ENCODE results near the gene MAGI1.

The MAGI1 gene

GRCh38 chr3:65607101-65607500 is 431.6 kb downstream of the MAGI1 start:
- H3F3A ChIP-seq (ENCODE audit: insufficient read depth): no peaks in the 10 kb centered on the region
- H2AFZ ChIP-seq (ENCODE audit: low read depth, low read length, severe bottlenecking): no peak overlapping the region
- no peaks in the 10 kb centered on the region for H3K9me2 ChIP-seq (replicated peaks; ENCODE audit: insufficient read depth, low read length)
- H3K79me2 ChIP-seq (ENCODE audit: insufficient read depth, low read length): no peaks in the 10 kb centered on the region
- H4K20me1 ChIP-seq (ENCODE audit: low read depth, low read length): no peaks in the 10 kb centered on the region
- TF ChIP-seq EZH2phosphoT487 (conservative IDR thresholded peaks at IDR 0.05; ENCODE audit: low read length) (no peak), CTCF (IDR thresholded peaks at IDR 0.05; ENCODE audit: insufficient read depth, low read length, poor library complexity, severe bottlenecking) (no peak)
- no peak overlapping the region for H3K4me2 ChIP-seq (ENCODE audit: low read depth, low read length, poor library complexity, severe bottlenecking)
- no peak overlapping the region for H3K4me3 ChIP-seq (ENCODE audit: insufficient read depth, low read length, poor library complexity, severe bottlenecking)
- no peak overlapping the region for H3K9ac ChIP-seq (ENCODE audit: low read length)
- H3K36me3 ChIP-seq (ENCODE audit: low read length): no peaks in the 10 kb centered on the region
- no peaks in the 10 kb centered on the region for H3K9me3 ChIP-seq (ENCODE audit: insufficient read depth, low read length)
- no peak overlapping the region for H3K27ac ChIP-seq (ENCODE audit: low read depth, low read length)
- H3K27me3 ChIP-seq (ENCODE audit: low read length): no peaks in the 10 kb centered on the region

GRCh38 chr3:65605876-65606432 is 432.8 kb downstream of the MAGI1 start:
- H3K4me2 ChIP-seq (ENCODE audit: low read depth, low read length, poor library complexity, severe bottlenecking): no peak overlapping the region
- H3K9me3 ChIP-seq (ENCODE audit: insufficient read depth, low read length): no peaks in the 10 kb centered on the region
- H3F3A ChIP-seq (ENCODE audit: insufficient read depth): no peaks in the 10 kb centered on the region
- H4K20me1 ChIP-seq (ENCODE audit: low read depth, low read length): no peaks in the 10 kb centered on the region
- no peak overlapping the region for H3K4me3 ChIP-seq (ENCODE audit: insufficient read depth, low read length, poor library complexity, severe bottlenecking)
- H3K79me2 ChIP-seq (ENCODE audit: insufficient read depth, low read length): no peaks in the 10 kb centered on the region
- H3K9me2 ChIP-seq (replicated peaks; ENCODE audit: insufficient read depth, low read length): no peaks in the 10 kb centered on the region
- no peaks in the 10 kb centered on the region for H3K27me3 ChIP-seq (ENCODE audit: low read length)
- H3K27ac ChIP-seq (ENCODE audit: low read depth, low read length): no peak overlapping the region
- TF ChIP-seq EZH2phosphoT487 (conservative IDR thresholded peaks at IDR 0.05; ENCODE audit: low read length): no peak
- no peak for TF ChIP-seq CTCF (IDR thresholded peaks at IDR 0.05; ENCODE audit: insufficient read depth, low read length, poor library complexity, severe bottlenecking)
- no peaks in the 10 kb centered on the region for H3K36me3 ChIP-seq (ENCODE audit: low read length)
- H2AFZ ChIP-seq (ENCODE audit: low read depth, low read length, severe bottlenecking): no peak overlapping the region
- H3K9ac ChIP-seq (ENCODE audit: low read length): no peak overlapping the region

- TF ChIP-seq EZH2phosphoT487 (conservative IDR thresholded peaks at IDR 0.05; ENCODE audit: low read length) (no peak), CTCF (IDR thresholded peaks at IDR 0.05; ENCODE audit: insufficient read depth, low read length, poor library complexity, severe bottlenecking) (no peak)
- Histone ChIP-seq H3F3A (ENCODE audit: insufficient read depth) (no peaks in the 10 kb centered on the region), H3K27me3 (ENCODE audit: low read length) (no peaks in the 10 kb centered on the region), H3K36me3 (ENCODE audit: low read length) (no peaks in the 10 kb centered on the region), H3K79me2 (ENCODE audit: insufficient read depth, low read length) (no peaks in the 10 kb centered on the region), H2AFZ (ENCODE audit: low read depth, low read length, severe bottlenecking) (no peak overlapping the region), H3K4me2 (ENCODE audit: low read depth, low read length, poor library complexity, severe bottlenecking) (no peak overlapping the region), H3K27ac (ENCODE audit: low read depth, low read length) (no peak overlapping the region), H3K9me3 (ENCODE audit: insufficient read depth, low read length) (no peaks in the 10 kb centered on the region), H4K20me1 (ENCODE audit: low read depth, low read length) (no peaks in the 10 kb centered on the region), H3K4me3 (ENCODE audit: insufficient read depth, low read length, poor library complexity, severe bottlenecking) (no peak overlapping the region), H3K9ac (ENCODE audit: low read length) (no peak overlapping the region), H3K9me2 (replicated peaks; ENCODE audit: insufficient read depth, low read length) (no peaks in the 10 kb centered on the region)
Observed at GRCh38 chr3:65604863-65605526, 433.7 kb downstream of the MAGI1 start.
